Activated T-cell treated with anti-CD3 and anti-CD28 coated beads, Interleukin-2, amount 50 U/mL, for 72 hours (primary cell): ENCODE results near the gene TARBP1. TPM values are rescaled to one million over a fixed set of nuclear protein-coding genes. Genes with fewer than 3 reads are reported as not detected.

Experiments used
- ATAC-seq, 2 donors: fragments of 150-1000 bp; cut with Tn5 transposase; replicated peaks in 1 of 2; 2 replicates each; pipeline ENCODE4 v1.10.0; 2021; ENCODE audit warnings: moderate library complexity in 2 of 2, mild to moderate bottlenecking in 1 of 2
- DNase-seq, 2 donors: peaks; one replicate each; pipeline ENCODE4 v3.0.0; 2021 to 2022; ENCODE audit warnings: mixed read lengths in 1 of 2
- H3K27ac Mint-ChIP-seq: one replicate; pipeline ENCODE4 v1.8.0; 2022; ENCODE audit warnings: mild to moderate bottlenecking, moderate library complexity, mixed read lengths
- H3K27me3 Mint-ChIP-seq: one replicate; pipeline ENCODE4 v1.8.0; 2022; ENCODE audit warnings: low read depth, mixed read lengths
- H3K36me3 Mint-ChIP-seq, 2 donors: one replicate each; pipeline ENCODE4 v1.8.0; 2022; ENCODE audit warnings: mixed read lengths in 2 of 2, mild to moderate bottlenecking in 1 of 2; ENCODE audit not compliant: insufficient read depth in 2 of 2
- H3K4me1 Mint-ChIP-seq: one replicate; pipeline ENCODE4 v1.8.0; 2022; ENCODE audit warnings: low read depth, mixed read lengths
- H3K4me3 Mint-ChIP-seq, 2 donors: one replicate each; pipeline ENCODE4 v1.8.0; 2022; ENCODE audit warnings: mild to moderate bottlenecking in 2 of 2, mixed read lengths in 2 of 2, moderate library complexity in 2 of 2
- H3K9me3 Mint-ChIP-seq, 2 donors: one replicate each; pipeline ENCODE4 v1.8.0; 2022; ENCODE audit warnings: mixed read lengths in 2 of 2
- total RNA-seq, 2 donors: library from RNA; stranded (reverse); gene quantifications; one replicate each; pipeline ENCODE4 v1.2.3, GENCODE V29; 2022

Gene TARBP1
- total RNA-seq, 2 donors from 2014 or later, result 49.6 to 63.0 TPM

DNA sequence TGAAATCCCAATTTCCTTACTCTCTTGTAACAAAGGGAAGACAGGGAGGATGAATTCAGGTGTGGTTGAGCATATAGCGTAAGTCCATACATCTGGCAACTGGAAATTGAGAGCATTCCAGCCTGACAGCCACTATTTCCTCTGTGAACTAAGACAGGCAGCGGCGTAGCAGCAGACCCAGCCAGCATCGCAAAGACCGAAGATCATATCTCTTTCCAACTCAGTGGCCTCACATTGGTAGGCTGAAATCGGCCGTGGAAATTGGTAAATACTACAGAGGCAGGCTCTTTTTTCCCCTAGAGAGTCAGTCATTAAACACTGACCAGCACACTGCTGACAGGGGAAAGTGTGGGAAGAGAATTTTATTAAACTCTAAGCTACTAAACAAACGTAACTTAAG lies 43.4 kb downstream of the TARBP1 start:
- Mint-ChIP-seq H3K36me3 (peaks cover 20 to 35% of the 10 kb centered on the region in 2 donors), H3K4me1 (peaks cover 13% of the 10 kb centered on the region), H3K27me3 (no peaks in the 10 kb centered on the region), H3K4me3 (no peak overlapping the region), H3K9me3 (peaks cover 0 to 1% of the 10 kb centered on the region in 2 donors), H3K27ac (no peak overlapping the region)
- no peak for ATAC-seq
- DNase-seq, result no peak

DNA sequence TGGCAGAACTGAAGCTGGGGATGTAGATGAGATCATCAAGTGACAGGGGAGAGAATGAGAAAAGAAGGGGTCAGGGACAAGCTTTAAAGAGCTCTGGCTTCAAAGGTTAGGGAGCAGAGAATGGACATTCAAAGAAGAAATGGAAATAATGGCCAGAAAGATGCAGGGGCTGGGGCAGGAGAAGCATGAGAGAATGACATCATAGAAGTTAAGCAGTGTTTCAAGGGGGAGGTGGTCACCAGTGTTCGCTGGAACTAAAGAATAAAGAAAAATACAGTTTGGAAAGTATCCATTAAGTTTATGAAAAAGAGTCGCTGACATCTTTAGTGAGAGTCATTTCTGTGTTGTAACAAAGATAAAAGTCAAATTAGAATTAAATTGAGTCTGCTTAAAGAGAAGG lies 44.3 kb downstream of the TARBP1 start:
- Mint-ChIP-seq H3K27ac (peak overlapping the region; percentile 6), H3K9me3 (no peaks in the 10 kb centered on the region), H3K27me3 (no peaks in the 10 kb centered on the region), H3K4me1 (peaks cover 19% of the 10 kb centered on the region), H3K36me3 (peaks cover 17 to 28% of the 10 kb centered on the region in 2 donors), H3K4me3 (no peak overlapping the region)
- ATAC-seq, result no peak
- no peak for DNase-seq

GRCh38 chr1:234433563-234434285 lies 45.3 kb downstream of the TARBP1 start:
- H3K27me3 Mint-ChIP-seq, result no peaks in the 10 kb centered on the region
- no peak overlapping the region for H3K4me3 Mint-ChIP-seq
- H3K9me3 Mint-ChIP-seq, result no peaks in the 10 kb centered on the region
- H3K27ac Mint-ChIP-seq, result no peak overlapping the region
- peaks cover 20% of the 10 kb centered on the region for H3K4me1 Mint-ChIP-seq
- ATAC-seq (peak in 1 of 2 donors; percentile 76), DNase-seq (no peak)
- peaks cover 17 to 25% of the 10 kb centered on the region in 2 donors for H3K36me3 Mint-ChIP-seq

- Mint-ChIP-seq H3K27ac (peak overlapping the region; percentile 72), H3K4me1 (peaks cover 20% of the 10 kb centered on the region), H3K9me3 (no peaks in the 10 kb centered on the region), H3K27me3 (no peaks in the 10 kb centered on the region), H3K4me3 (no peak overlapping the region), H3K36me3 (peaks cover 12 to 23% of the 10 kb centered on the region in 2 donors)
- ATAC-seq, result no peak
- no peak for DNase-seq
These were observed 47.7 kb downstream of the TARBP1 start for GRCh38 chr1:234431255-234431654.

GRCh38 chr1:234430691-234431090 lies 48.3 kb downstream of the TARBP1 start:
- Mint-ChIP-seq H3K4me1 (peaks cover 20% of the 10 kb centered on the region), H3K27ac (no peak overlapping the region), H3K9me3 (no peaks in the 10 kb centered on the region), H3K27me3 (no peaks in the 10 kb centered on the region), H3K4me3 (no peak overlapping the region), H3K36me3 (peaks cover 12 to 26% of the 10 kb centered on the region in 2 donors)
- ATAC-seq (no peak), DNase-seq (no peak)

DNA sequence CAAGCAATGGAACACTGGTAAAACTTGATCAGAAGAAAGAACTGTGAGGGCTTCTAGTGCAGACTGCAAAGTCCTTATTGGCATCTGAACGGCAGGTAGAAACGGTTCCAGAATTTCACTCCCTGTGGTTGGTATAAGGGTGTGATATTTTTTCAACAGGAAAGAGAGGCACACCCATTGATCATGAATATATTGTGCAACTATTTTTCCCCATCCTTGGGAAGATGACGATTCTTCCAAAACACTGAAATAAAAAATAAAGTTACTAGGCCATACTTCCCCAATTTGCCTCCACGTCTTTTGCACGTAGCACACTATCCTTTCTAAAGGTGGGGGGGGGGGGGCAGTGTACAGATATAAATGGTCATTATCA lies 49.6 kb downstream of the TARBP1 start:
- ATAC-seq (no peak), DNase-seq (no peak)
- Mint-ChIP-seq H3K27ac (peak overlapping the region; percentile 65), H3K4me1 (peaks cover 17% of the 10 kb centered on the region), H3K4me3 (no peak overlapping the region), H3K36me3 (peaks cover 9 to 21% of the 10 kb centered on the region in 2 donors), H3K9me3 (no peaks in the 10 kb centered on the region), H3K27me3 (no peaks in the 10 kb centered on the region)

- H3K9me3 Mint-ChIP-seq, result no peaks in the 10 kb centered on the region
- H3K4me3 Mint-ChIP-seq, result no peak overlapping the region
- no peak for ATAC-seq
- H3K36me3 Mint-ChIP-seq, result peaks cover 7 to 24% of the 10 kb centered on the region in 2 donors
- peaks cover 7% of the 10 kb centered on the region for H3K4me1 Mint-ChIP-seq
- DNase-seq, result no peak
- H3K27me3 Mint-ChIP-seq, result no peaks in the 10 kb centered on the region
- H3K27ac Mint-ChIP-seq, result no peak overlapping the region
These were observed 50.9 kb downstream of the TARBP1 start for GRCh38 chr1:234427950-234428646.

DNA sequence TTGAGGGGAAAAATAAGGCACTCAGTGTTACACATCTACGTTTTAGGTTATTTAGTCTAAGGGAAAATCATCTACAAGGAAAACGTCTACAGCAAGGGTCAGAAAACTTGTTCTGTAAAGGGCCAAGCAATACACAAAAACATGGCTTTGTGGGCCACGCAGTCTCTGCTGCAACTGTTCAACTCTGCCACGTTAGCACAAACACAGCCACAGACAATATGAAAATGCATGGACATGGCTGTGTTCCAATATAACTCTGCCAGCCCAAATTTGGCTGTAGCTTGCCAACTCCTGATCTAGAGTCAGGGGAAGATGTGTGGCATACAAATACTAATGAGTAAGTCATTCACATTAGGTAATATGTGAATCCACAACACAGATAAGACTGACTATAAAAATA lies 65.0 kb downstream of the TARBP1 start:
- DNase-seq (no peak), ATAC-seq (no peak)
- Mint-ChIP-seq H3K9me3 (no peaks in the 10 kb centered on the region), H3K4me3 (no peak overlapping the region), H3K36me3 (peaks cover 3 to 10% of the 10 kb centered on the region in 2 donors), H3K27ac (no peak overlapping the region), H3K4me1 (peaks cover 10% of the 10 kb centered on the region), H3K27me3 (no peaks in the 10 kb centered on the region)

GRCh38 chr1:234413485-234413884 lies 65.5 kb downstream of the TARBP1 start:
- no peak overlapping the region for H3K27ac Mint-ChIP-seq
- no peaks in the 10 kb centered on the region for H3K9me3 Mint-ChIP-seq
- peaks cover 15% of the 10 kb centered on the region for H3K4me1 Mint-ChIP-seq
- no peak for DNase-seq
- peaks cover 3 to 12% of the 10 kb centered on the region in 2 donors for H3K36me3 Mint-ChIP-seq
- no peak for ATAC-seq
- H3K4me3 Mint-ChIP-seq, result no peak overlapping the region
- H3K27me3 Mint-ChIP-seq, result no peaks in the 10 kb centered on the region

DNA sequence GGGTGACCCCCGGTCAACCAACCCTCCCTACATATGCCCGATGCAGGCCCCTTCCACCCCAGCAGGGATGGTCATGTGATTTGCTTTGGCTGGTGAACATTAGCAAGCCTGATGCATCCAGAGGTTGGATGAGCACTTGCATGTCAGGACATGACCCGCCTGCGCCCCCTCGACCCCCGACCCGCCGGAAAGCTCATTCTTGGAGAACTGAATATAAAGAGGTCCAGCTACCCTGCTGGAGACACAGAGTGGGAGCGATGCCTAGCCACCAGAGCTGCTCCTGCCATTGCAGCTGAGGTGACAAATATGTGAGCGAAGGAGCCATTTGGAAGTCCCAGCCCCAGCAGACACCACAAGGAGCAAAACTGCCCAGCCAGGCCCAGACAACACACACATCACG lies 66.1 kb downstream of the TARBP1 start:
- Mint-ChIP-seq H3K4me1 (peaks cover 21% of the 10 kb centered on the region), H3K27ac (no peak overlapping the region), H3K4me3 (no peak overlapping the region), H3K9me3 (no peaks in the 10 kb centered on the region), H3K36me3 (peaks cover 3 to 12% of the 10 kb centered on the region in 2 donors), H3K27me3 (no peaks in the 10 kb centered on the region)
- ATAC-seq (no peak), DNase-seq (no peak)

GRCh38 chr1:234409328-234409727 lies 69.7 kb downstream of the TARBP1 start:
- peak overlapping the region; percentile 70 to 82 for H3K4me3 Mint-ChIP-seq
- H3K27ac Mint-ChIP-seq, result peak overlapping the region; percentile 58
- peaks cover 48% of the 10 kb centered on the region for H3K4me1 Mint-ChIP-seq

DNA sequence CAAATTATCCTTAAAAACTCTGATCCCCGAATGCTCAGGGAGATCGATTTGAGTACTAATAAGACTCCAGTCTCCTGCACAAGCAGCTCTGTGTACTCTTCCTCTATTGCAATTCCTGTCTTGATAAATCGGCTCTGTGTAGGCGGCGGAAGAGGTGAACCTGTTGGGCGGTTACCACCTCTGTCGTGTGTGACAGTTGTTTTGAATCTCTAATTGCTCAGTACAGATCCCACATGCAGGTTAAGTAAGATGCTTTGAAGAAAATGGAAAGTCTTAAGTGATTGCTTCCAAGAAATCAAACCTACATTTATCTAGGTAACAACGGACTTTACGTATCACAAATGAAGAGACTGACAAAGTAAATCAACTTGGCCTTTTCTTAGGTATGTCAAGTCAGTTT lies 70.2 kb downstream of the TARBP1 start:
- peaks cover 0 to 5% of the 10 kb centered on the region in 2 donors for H3K36me3 Mint-ChIP-seq
- H3K27ac Mint-ChIP-seq, result peak overlapping the region; percentile 58
- H3K9me3 Mint-ChIP-seq, result no peaks in the 10 kb centered on the region
- ATAC-seq (peak; percentile 95), DNase-seq (peak; percentile 65 to 77)
- H3K27me3 Mint-ChIP-seq, result no peaks in the 10 kb centered on the region
- peak overlapping the region; percentile 59 to 70 for H3K4me3 Mint-ChIP-seq
- peaks cover 48% of the 10 kb centered on the region for H3K4me1 Mint-ChIP-seq

More at GRCh38 chr1:234409328-234409727, 69.7 kb downstream of the TARBP1 start:
- peaks cover 0 to 5% of the 10 kb centered on the region in 2 donors for H3K36me3 Mint-ChIP-seq
- DNase-seq, result peak; percentile 9 to 15
- no peaks in the 10 kb centered on the region for H3K9me3 Mint-ChIP-seq
- peak; percentile 59 to 64 for ATAC-seq
- H3K27me3 Mint-ChIP-seq, result no peaks in the 10 kb centered on the region

- H3K27ac Mint-ChIP-seq, result peak overlapping the region; percentile 66
- H3K9me3 Mint-ChIP-seq, result no peaks in the 10 kb centered on the region
- no peaks in the 10 kb centered on the region for H3K27me3 Mint-ChIP-seq
- H3K36me3 Mint-ChIP-seq, result peaks cover 0 to 5% of the 10 kb centered on the region in 2 donors
- H3K4me1 Mint-ChIP-seq, result peaks cover 60% of the 10 kb centered on the region
- no peak for ATAC-seq
- no peak for DNase-seq
- H3K4me3 Mint-ChIP-seq, result no peak overlapping the region
These were observed 72.1 kb downstream of the TARBP1 start for GRCh38 chr1:234406871-234407270.
